BLaER1 treated with 17β-estradiol and CSF1 and Interleukin-3, amounts not matched to agents 10 nM and 100 nM (cell line): ENCODE data around the gene TNNI2.

ENCODE experiments used
- H3K27ac ChIP-seq, 11 experiments: shearing (Covaris generic); formaldehyde crosslinking; 2 replicates each; pipeline ENCODE4 v1.8.1; 2022
- H3K27me3 ChIP-seq, 11 experiments: shearing (Covaris generic); formaldehyde crosslinking; 2 replicates each; pipeline ENCODE4 v1.8.1; 2022
- H3K36me3 ChIP-seq, 11 experiments: shearing (Covaris generic); formaldehyde crosslinking; 2 replicates each; pipeline ENCODE4 v1.8.1; 2022
- H3K4me1 ChIP-seq, 10 experiments: shearing (Covaris generic); formaldehyde crosslinking; 2 replicates each; pipeline ENCODE4 v1.8.1; 2022
- H3K4me2 ChIP-seq, 11 experiments: shearing (Covaris generic); formaldehyde crosslinking; 2 replicates each; pipeline ENCODE4 v1.8.1; 2022
- H3K4me3 ChIP-seq, 10 experiments: shearing (Covaris generic); formaldehyde crosslinking; 2 replicates each; pipeline ENCODE4 v1.8.1; 2022
- H3K9ac ChIP-seq, 11 experiments: shearing (Covaris generic); formaldehyde crosslinking; 2 replicates each; pipeline ENCODE4 v1.8.1; 2022
- H3K9me3 ChIP-seq, 11 experiments: shearing (Covaris generic); formaldehyde crosslinking; replicated peaks in 1 of 11; 2 replicates each; pipeline ENCODE4 v1.8.1; 2022
- H4K20me1 ChIP-seq, 11 experiments: shearing (Covaris generic); formaldehyde crosslinking; 2 replicates each; pipeline ENCODE4 v1.8.1; 2022
- Cebpa-rat ChIP-seq, 11 experiments: shearing (Covaris generic); IDR thresholded peaks; 2 replicates each; pipeline ENCODE4 v1.8.1; 2022

The TNNI2 gene

GRCh38 chr11:1824221-1825038 is 14.4 kb upstream of the TNNI2 start:
- H3K36me3 ChIP-seq, result no peaks in the 10 kb centered on the region
- H3K9me3 ChIP-seq, result peaks cover under 1 to 14% (median 2%) of the 10 kb centered on the region in 11 experiments; a peak in 15 of 22 replicates
- H3K4me3 ChIP-seq, result no peak overlapping the region
- H3K4me2 ChIP-seq, result no peak overlapping the region
- no peak overlapping the region for H3K9ac ChIP-seq
- no peak for TF ChIP-seq Cebpa-rat (IDR thresholded peaks at IDR 0.05)
- H3K4me1 ChIP-seq, result peaks cover 4 to 21% (median 13%) of the 10 kb centered on the region in 10 experiments; a peak in 18 of 20 replicates
- H3K27ac ChIP-seq, result no peak overlapping the region
- no peaks in the 10 kb centered on the region; a peak in 1 of 22 replicates for H4K20me1 ChIP-seq
- H3K27me3 ChIP-seq, result 0 out of 22 replicates have a peak, but pooled peaks cover 0 to 5% (median 0%) of the 10 kb centered on the region in 11 experiments

GRCh38 chr11:1825039-1825740 is 13.6 kb upstream of the TNNI2 start:
- Histone ChIP-seq H3K4me2 (peak overlapping the region in 1 of 11 experiments; percentile 40; a peak in 2 of 22 replicates), H3K27me3 (peaks cover 0 to 9% (median 0%) of the 10 kb centered on the region in 11 experiments; a peak in 1 of 22 replicates), H3K9me3 (peaks cover 0 to 6% (median 0%) of the 10 kb centered on the region in 11 experiments; a peak in 2 of 22 replicates), H4K20me1 (no peaks in the 10 kb centered on the region; a peak in 2 of 22 replicates), H3K27ac (no peak overlapping the region), H3K4me3 (no peak overlapping the region), H3K9ac (no peak overlapping the region; a peak in 1 of 22 replicates), H3K4me1 (peaks cover 9 to 28% (median 21%) of the 10 kb centered on the region in 10 experiments), H3K36me3 (no peaks in the 10 kb centered on the region)
- no peak for TF ChIP-seq Cebpa-rat (IDR thresholded peaks at IDR 0.05)

GRCh38 chr11:1825785-1826451 is 12.9 kb upstream of the TNNI2 start:
- no peak for TF ChIP-seq Cebpa-rat (IDR thresholded peaks at IDR 0.05)
- Histone ChIP-seq H3K9me3 (no peaks in the 10 kb centered on the region; a peak in 1 of 22 replicates), H3K4me3 (no peak overlapping the region), H3K4me2 (no peak overlapping the region), H3K36me3 (no peaks in the 10 kb centered on the region), H3K9ac (no peak overlapping the region), H3K27ac (no peak overlapping the region), H3K4me1 (peaks cover 17 to 36% (median 28%) of the 10 kb centered on the region in 10 experiments), H3K27me3 (peaks cover 0 to 16% (median 0%) of the 10 kb centered on the region in 11 experiments; a peak in 2 of 22 replicates), H4K20me1 (no peaks in the 10 kb centered on the region; a peak in 2 of 22 replicates)

GRCh38 chr11:1826552-1827094 is 12.2 kb upstream of the TNNI2 start:
- Histone ChIP-seq H3K36me3 (no peaks in the 10 kb centered on the region), H3K4me3 (no peak overlapping the region), H3K9me3 (no peaks in the 10 kb centered on the region), H3K27ac (no peak overlapping the region), H3K4me2 (peak overlapping the region in 1 of 11 experiments; percentile 33; a peak in 1 of 22 replicates), H3K9ac (no peak overlapping the region), H4K20me1 (no peaks in the 10 kb centered on the region; a peak in 2 of 22 replicates), H3K27me3 (peaks cover 0 to 17% (median 0%) of the 10 kb centered on the region in 11 experiments; a peak in 3 of 22 replicates), H3K4me1 (peaks cover 23 to 43% (median 35%) of the 10 kb centered on the region in 10 experiments)
- TF ChIP-seq Cebpa-rat (IDR thresholded peaks at IDR 0.05), result no peak

- peaks cover 0 to 17% (median 0%) of the 10 kb centered on the region in 11 experiments; a peak in 3 of 22 replicates for H3K27me3 ChIP-seq
- TF ChIP-seq Cebpa-rat (IDR thresholded peaks at IDR 0.05), result no peak
- H3K4me1 ChIP-seq, result peaks cover 29 to 49% (median 41%) of the 10 kb centered on the region in 10 experiments
- peak overlapping the region in 1 of 11 experiments; percentile 33; a peak in 1 of 22 replicates for H3K4me2 ChIP-seq
- no peak overlapping the region for H3K27ac ChIP-seq
- H3K9ac ChIP-seq, result no peak overlapping the region
- no peaks in the 10 kb centered on the region; a peak in 2 of 22 replicates for H4K20me1 ChIP-seq
- no peak overlapping the region for H3K4me3 ChIP-seq
- no peaks in the 10 kb centered on the region for H3K36me3 ChIP-seq
- H3K9me3 ChIP-seq, result no peaks in the 10 kb centered on the region
Measured at GRCh38 chr11:1827095-1827813, 11.5 kb upstream of the TNNI2 start.

- Histone ChIP-seq H3K27ac (no peak overlapping the region), H3K9me3 (no peaks in the 10 kb centered on the region), H3K4me3 (no peak overlapping the region), H3K4me1 (peaks cover 35 to 55% (median 47%) of the 10 kb centered on the region in 10 experiments), H3K9ac (no peak overlapping the region), H4K20me1 (no peaks in the 10 kb centered on the region; a peak in 2 of 22 replicates), H3K27me3 (peaks cover 0 to 17% (median 0%) of the 10 kb centered on the region in 11 experiments; a peak in 3 of 22 replicates), H3K4me2 (no peak overlapping the region), H3K36me3 (no peaks in the 10 kb centered on the region)
- no peak for TF ChIP-seq Cebpa-rat (IDR thresholded peaks at IDR 0.05)
Measured at GRCh38 chr11:1827931-1828330, 10.8 kb upstream of the TNNI2 start.

GRCh38 chr11:1828542-1828941 is 10.2 kb upstream of the TNNI2 start:
- no peak for TF ChIP-seq Cebpa-rat (IDR thresholded peaks at IDR 0.05)
- H3K27ac ChIP-seq, result no peak overlapping the region

More at GRCh38 chr11:1828542-1828941, 10.2 kb upstream of the TNNI2 start:
- H3K4me2 ChIP-seq, result peak overlapping the region in 9 of 11 experiments; percentile 28 to 81 (median 74); a peak in 10 of 22 replicates
- H4K20me1 ChIP-seq, result no peaks in the 10 kb centered on the region; a peak in 2 of 22 replicates
- no peak overlapping the region for H3K4me3 ChIP-seq
- no peaks in the 10 kb centered on the region for H3K36me3 ChIP-seq
- no peaks in the 10 kb centered on the region for H3K9me3 ChIP-seq
- peaks cover 37 to 60% (median 48%) of the 10 kb centered on the region in 10 experiments for H3K4me1 ChIP-seq
- H3K27me3 ChIP-seq, result peaks cover 0 to 17% (median 0%) of the 10 kb centered on the region in 11 experiments; a peak in 5 of 22 replicates
- no peak overlapping the region for H3K9ac ChIP-seq
